HTERT RPE-1 (cell line): ENCODE data around the gene PADI2.

Experiments
- in situ Hi-C: fragments of 300-500 bp; cut with MboI; formaldehyde crosslinking; loops from 4 replicates; pipeline ENCODE4 v1.14.3; 2020; ENCODE audit warnings: low sequenced_read_pairs

PADI2 gene

DNA sequence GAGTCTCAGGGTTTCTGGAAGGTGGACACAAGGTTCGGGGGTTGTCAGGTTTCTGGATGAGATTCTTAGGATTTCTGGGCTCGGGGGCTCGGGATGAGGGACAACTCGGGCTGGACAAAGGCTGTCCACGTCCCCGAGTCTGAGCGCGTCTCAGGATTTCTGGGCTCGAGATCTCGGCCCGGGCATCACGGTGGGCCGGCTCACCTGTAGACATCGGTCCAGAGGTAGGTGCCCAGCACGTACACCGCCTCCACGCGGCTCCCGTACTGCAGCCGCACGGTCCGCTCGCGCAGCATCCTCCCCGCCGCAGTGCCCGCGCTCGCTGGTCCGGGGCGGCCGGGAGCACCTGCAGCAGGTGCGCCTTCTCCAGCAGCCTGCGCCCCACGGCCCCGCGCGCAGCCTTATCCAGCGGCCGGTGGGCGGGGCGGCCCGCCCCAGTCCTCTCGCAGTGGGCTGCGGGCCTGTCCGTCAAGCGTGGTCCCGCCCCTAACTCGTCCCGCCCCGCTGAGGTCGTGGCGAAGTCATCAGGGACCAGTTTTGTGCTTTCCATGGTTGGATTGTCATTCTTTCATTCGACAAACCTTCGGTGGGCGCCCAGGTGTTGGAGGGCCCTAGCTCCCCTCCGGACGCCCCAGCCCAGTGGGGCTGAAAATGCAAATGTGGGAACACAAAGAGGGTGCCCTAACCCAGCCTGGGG, at the start of gene PADI2:
Gene PADI2 (minus strand): TSS at position 376 of the 697 bp plus-strand sequence. CDS start 80 bp downstream, at position 296.
- in situ Hi-C loops, result no loop called here

DNA sequence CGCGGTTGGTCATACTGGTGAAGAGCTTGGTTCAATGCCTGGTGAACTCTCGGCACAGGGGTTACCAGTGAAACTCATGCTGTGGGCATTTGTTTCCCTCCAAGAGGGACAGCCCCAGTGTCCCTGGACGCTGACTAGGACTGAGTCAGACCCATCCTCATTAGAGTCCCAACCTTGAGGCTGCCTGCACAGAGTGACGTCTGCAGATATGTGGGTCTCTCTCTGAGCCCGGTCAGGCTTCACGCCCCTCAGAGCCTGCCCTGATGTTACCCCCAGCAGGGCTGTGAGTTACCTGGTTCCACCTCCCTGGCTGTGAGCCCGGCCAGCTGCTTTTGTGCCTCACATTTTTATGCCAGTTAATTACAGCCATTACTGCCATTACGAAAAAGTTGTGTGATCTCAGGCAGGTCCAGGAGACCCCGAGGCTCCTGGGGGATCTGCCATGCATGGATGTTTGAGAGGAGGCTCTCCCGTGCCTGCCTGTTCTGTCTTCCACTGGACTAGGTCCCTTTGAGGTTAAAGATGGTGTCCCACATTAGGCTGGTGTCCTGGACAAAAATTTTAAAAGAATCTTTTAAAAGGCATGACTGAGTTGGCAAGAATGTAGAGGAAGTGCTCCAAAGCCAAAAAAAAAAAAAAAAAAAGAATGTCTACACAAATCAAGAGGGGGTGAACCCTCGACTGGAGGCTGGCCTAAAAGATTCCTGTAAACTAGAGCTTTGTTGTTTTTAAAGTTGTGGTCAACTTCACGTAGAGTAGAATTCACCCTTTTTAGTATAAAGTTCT, 49.0 kb upstream of the PADI2 start:
- in situ Hi-C loops, result no loop called here

DNA sequence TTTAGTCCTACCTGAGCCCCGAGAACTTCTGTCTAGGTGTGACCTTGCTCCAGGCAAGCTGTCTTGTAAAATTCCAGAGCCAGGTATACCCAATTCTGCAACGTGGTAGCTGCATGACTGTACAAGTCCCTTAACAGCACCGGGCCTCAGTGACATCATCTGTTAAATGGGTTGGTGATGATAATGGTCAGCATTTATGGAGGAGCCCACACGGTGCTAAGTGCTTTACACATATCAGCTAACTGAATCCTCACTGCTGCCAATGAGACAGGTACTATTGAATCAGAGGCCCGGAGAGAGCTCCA, 48.5 kb upstream of the PADI2 start:
- in situ Hi-C loops, result no loop called here

DNA sequence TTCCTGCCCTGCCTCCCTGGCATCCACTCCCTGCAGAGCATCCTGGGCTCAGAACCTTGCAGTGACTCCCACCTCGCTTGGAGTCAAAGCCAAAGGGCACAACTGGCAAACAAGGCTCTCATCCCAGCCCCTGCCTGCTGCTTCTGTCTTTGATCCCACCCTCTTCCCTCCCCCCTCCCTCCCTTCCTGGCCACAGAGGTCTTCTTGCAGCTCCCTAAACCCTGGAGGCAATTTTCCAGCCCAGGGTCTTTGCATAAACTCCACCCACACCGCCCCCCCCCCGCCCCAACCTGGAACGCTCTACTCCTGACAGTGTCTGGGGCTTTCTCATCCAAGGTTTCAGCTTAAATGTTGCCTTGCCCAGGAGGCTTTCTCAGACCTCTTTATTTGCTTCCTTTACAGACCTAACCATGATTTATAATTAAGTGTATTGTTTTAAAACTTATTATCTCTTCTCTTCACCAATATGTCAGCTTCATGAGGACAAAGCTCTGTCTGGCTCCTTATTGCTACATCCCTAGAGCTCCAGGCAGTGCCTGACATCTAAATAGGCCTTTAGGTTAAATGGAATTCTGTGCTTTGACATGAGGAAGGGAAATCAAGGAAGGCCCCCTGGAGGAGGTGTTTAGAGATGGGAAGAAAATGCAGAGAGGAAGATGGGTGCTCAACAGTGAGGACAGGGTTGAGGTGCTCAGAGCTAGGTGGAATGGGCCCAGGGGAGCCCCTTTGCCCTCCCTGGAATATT, 48.0 kb upstream of the PADI2 start:
- in situ Hi-C loops, result no loop called here

DNA sequence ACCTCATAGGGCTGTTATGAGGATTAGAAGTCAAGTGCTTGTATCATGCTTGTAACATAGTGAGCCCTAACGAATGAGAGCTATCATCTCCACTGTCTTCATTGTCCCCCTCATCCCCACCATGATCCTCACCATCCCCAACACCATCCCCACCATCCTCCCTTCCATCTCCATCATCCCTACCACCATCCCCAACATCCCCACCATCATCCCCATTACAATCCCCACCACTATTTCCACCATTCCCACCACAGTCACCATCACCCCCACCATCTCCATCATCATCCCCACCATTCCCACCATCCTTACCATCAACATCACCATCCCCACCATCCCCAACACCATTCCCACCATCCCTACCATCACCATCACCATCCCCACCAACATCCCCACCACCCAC, 46.6 kb upstream of the PADI2 start:
- in situ Hi-C loops, result no loop called here

DNA sequence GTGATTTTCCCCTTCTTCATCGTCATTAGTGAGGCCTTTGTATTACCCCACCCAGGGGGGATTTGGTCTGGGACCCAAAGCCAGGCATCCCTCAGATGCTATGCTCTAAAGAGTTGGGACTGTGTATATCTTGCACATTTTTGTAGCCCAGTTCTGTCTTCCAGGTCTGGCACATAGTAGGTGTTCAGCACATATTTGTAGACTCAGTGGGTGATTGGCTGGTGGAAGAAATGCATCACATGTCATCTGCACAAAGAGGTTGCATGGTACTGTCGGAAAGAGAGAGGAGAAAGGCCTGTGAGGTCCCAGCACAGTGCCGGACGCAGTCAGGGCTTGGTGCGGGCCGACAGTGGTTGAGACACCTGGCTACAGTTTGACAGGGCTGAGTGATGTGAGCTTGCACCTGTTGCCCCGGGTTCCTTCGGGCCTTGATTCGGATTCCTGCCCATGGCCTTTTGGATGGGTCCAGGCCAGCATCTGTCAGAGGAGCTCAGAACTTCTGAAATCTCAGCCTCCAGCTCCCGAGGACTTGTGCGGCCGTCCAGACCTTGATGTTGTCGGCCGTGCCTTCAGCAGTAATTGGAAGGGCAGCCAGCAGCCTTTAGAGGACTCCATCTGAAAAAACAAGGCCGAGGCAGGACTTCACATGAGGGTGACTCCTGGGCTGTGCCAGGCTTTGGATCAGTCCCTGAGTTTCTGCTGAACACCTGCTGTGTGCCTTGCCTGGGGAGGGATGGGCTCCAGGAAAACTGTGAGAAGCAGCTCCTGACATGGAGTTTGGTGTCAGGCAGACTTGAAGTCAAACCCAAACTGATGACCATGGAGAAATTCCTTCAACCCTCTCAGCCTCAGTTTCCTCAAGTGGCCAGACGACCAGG, 44.8 kb upstream of the PADI2 start:
- in situ Hi-C loops, result no loop called here

DNA sequence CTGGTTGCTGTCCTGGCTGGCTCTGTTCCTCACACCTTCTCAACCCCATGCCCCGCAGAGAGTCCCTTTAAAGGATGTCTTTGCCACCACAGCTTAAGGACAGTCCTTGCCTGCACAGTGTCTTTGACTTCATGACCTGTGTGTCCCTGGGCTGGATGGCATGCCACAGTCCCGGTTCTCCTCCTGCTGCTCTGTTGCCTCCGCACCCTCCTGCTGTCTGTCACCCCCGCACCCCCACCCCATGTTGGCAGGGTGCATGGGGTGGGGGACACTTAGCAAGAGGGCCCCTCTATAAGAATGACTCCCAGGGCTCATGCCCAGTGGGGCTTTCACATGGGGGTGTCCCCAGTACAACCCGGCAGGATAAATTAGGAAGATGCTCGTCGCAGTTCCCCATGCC, 44.1 kb upstream of the PADI2 start:
- in situ Hi-C loops, result no loop called here

DNA sequence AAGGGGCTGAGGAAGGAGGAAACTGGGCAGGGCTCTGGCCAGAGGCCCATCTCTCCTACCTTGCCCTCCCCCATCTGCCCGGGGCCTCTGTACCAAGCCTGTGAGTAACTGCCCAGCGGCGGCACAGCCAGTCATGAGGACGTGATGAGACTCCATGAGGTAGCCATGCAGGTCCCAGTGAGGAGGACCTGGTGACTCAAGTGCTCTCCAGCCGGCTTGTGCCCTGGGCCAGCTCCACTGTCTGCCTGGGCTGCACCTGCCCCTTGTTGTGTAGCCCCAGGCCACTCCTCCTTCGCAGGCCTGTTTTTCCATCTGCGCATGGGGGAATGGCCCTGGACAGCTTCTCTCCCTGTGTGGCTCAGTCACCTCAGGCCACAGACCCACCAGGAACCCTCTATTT, 43.7 kb upstream of the PADI2 start:
- in situ Hi-C loops, result no loop called here

DNA sequence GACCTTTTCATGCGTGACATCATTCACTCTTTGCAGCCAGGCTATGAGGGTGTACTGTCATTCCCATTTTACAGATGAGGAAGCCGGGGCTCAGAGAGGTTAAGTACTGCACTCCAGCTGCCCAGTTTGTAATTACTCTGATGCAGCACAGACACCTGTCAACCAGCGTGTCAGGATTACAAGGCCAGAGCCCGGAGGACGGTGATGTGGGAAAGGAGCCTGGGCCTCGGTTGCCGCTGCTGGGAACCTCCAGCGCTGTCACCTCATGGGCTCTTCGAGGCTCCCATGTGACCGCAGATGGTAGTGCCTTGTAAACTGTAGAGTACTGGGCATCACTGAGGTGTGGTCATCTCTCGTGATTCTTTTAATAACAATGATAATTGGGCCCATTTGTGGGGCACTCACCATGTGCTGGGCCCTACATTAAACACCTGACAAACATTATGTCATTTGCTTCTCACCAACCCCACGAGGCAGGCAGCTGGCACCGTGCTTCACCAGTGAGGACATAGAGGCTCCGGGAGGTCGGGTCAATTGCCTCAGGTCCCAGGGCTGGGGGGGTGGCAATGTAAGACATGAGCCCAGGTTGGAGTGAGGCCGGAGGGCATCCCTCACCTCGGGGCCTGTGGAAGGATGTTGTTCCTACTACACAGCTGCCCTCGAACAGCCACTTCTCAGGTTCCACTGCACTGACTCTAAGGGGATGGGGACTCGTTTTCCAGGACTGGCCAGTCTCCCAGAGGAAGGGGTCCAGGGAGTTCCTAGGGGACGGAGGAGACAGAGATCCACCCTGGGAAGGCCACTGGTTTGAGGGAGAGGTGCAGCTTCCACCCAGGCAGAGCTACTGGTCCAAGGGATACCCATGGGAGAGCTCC, 42.9 kb upstream of the PADI2 start:
- in situ Hi-C loops, result no loop called here

DNA sequence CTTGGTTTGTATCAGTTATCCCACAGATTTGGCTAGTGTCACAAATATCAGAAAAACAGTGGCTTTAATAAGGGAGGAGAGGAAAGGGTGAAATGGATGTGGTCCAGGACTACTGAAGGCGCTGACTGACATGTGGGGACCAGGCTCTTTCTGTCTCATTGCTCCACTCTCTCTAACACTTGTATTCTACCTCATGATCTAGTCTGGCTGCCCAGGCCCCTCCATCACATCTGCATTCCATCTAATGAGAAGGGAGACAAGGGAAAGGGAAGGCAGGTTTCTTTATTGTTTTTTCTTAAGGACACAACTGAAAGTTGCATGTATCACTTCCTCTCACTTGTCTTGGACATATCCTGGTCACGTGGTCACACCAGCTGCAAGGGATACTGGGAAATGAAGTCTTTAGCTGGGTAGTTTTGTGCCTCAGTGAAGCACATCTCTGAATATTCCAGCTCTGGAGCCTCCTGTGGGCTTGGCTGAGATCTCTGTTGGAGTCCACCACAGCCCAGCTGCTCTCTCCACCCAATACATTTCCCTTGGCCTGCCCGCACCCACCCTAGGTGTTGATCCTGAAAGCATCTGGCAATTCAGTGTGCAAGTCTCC, 42.0 kb upstream of the PADI2 start:
- in situ Hi-C loops, result no loop called here

DNA sequence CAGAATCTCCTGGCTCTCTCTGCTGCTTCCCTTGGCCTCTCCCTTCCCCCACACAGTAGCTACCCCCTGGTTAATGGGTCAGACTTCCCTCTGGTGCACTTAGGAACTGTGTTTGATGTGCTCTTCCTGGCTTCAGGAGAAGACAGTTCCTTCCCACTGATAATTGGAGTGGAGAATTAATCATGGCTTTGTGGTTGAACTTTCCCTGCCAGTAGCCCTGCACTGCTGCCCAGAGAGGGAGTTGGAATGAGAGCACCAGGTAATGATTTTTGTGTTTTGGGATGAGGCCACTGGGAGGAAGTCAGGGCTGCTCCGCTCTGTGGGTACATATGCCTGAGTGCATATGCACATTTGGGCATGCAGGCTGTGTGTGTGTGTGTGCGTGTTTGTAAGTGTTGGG, 39.7 kb upstream of the PADI2 start:
- in situ Hi-C loops, result no loop called here

DNA sequence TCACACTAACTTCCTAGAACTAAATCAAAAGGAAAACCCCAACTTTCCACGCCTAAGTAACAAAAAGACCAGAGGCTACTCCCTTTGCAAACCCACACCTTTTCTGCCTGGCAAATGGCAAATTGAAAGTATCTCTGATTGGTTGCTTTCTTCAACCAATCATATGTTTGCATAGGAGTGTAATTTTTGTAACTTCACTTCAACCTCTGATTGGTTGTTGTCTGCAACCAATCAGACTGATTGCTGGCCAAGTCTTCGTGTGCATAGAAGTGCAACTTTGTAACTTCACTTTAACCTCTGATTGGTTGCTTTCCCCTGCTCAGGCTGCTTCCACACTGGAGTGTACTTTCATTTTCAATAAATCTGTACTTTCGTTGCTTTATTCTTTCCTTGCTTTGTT, 36.9 kb upstream of the PADI2 start:
- in situ Hi-C loops, result no loop called here

DNA sequence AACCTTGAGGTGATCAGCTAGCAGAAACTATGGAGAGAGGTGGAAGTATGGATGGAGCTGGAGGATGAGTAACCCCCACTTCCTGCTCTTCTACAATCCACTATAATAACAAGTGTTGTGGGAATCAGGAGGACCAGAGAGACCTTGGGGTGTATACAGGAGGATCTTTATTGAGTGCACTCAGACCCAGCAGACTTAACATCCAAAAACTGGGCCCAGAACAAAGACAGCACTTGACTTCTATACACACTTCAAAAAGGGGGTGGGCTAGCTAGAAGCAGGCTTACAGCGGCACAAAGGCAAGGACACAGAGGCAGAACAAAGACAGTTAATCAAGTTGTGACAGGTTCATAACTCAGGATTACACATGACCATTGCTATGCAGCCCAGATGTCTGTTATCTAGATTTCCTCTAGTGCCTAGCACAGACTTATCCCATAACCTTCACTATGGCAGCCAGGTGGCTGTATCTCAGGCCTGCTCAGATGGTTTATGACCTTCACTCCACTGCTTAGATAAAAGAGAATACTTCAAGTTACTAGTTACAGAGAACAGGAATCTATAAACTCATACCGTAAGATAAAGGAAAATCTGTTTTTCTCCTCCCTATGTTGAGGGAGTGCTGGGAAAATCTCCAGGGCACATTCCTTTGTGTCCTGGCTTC, 36.1 kb upstream of the PADI2 start:
- in situ Hi-C loops, result no loop called here

DNA sequence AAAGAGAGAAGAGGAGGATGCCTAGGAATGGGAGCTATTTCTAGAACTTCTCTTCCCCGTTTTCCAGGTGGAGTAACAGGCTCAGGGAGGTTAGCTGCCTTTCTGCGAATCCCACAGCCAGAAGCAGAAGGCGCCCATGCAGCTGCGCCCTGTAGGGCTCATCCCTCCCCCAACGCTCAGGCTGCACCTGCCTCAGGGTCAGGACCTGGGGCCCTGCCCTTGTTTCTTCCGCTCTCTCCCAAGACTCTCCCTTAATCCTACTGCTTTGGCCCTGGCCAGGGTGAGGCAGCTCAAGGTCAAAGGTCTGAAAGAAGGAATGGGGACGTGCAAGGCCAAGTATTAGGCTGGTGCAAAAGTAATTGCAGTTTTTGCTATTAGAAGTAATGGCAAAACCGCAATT, 30.5 kb upstream of the PADI2 start:
- in situ Hi-C loops, result no loop called here

DNA sequence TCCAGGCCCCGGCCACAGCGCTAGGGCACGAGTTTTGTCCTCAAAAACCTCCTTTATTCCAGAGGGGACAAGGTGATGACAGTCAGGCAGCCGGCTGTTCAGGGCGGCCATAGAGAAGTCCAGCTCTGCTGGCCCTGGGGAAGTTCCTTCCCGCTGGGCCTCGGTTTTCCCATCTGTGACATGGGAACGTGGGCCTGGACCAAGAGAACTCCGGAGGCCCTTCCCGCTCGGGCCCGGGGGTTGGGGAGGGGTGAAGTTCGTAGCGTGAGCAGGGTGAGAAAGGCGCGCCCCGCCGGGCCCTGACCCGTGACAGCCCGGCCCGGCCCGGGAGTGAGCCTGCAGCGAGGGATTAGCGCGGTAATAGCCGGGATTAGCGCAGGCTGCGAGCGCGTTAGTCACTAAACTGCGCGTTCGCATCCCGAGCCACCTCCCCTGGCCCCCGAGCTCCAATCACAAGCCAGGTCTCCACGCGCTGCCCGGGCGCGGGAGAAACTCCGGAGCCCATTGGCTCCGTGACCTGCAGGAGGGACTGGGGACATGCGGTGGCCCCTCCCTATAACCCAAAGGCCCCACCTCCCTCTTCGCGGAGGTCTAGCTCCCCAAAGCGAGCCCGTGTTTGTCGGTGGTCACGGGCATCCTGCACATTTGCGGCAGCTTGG, 29.8 kb upstream of the PADI2 start:
- in situ Hi-C loops, result no loop called here

DNA sequence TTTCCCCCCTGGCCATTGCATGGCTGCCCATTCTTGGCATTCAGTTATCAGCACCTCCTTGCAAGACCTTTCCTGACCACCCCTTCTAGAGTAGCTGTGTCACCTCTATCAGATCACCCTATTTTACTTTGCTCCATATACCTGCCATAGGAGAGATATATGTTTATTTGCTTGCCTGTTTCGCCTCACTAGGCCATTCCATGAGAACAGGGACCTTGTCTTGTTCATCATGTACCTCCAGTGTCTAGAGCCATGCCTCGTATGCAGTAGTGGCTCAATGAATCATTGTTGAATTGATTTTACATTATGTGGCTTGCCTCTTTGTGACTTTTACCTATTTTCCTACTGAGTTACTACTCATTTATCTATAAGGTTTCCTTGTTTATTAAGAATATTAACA, 26.4 kb upstream of the PADI2 start:
- in situ Hi-C loops, result no loop called here

DNA sequence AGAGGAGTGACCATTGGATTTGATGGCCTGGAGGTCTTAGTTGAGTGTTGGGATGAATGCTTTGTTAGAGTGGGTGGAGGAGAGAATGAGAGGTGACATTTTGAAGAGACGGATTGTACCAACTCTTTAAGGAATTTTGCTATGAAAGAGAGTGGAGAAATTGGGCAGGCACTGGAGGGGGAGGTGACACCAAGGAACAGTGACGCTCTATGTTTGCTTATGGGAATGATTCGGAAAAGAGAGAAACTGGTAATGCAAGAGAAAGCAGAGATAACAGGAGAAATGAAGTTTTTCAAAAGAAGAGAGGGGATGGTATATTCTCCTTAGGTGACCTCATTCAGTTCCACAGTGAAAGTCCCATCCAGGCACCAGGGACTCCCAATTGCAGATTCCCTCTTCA, 24.5 kb upstream of the PADI2 start:
- in situ Hi-C loops, result no loop called here

DNA sequence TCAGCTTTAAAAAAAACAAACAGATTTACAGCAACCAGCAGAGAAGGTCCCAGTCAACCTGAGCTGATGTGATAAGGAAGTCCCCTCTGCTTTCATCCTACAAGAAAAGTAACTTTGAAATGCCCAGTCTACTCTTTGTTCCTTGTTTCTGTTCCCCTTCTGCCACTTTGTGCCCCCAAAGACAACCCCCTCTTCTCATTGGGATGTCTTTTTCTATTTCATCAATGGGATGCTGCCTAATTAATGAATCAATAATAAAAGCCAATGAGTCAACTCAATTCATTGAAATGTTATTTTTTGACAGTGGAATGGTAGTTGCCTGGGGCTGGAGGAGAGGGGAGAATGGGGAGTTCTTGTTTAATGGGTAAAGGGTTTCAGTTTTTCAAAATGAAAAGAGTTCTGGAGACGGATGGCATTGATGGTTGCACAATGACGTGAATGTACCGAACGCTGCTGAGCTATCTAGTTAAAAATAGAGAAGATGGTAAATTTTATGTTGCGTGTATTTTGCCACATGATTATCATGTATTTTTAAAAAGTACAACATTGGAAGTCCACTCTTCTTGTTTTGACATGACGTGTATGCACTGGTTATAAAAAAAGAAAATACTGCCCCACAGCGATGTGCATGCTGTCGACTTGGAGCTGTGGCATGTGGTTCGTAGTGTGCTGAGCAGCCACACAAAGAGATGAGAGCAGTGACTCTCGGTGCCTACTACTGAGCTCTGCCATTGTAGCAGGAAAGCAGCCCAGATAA, 22.4 kb upstream of the PADI2 start:
- in situ Hi-C loops, result no loop called here
